Trophoblast cell (in vitro differentiated cells and primary cell): ENCODE results near the gene DNAH7.

Experiments
- DNase-seq, 2 donors: peaks; one replicate each; pipeline ENCODE4 v3.0.0-alpha.2; 2016
- H2AFZ ChIP-seq: 2 replicates; pipeline ENCODE4 v1.6.1; 2013; ENCODE audit warnings: low read length, moderate library complexity, mild to moderate bottlenecking; ENCODE audit not compliant: insufficient read depth, poor library complexity
- H2AK5ac ChIP-seq: 2 replicates; pipeline ENCODE4 v1.6.1; 2013; ENCODE audit warnings: mild to moderate bottlenecking, low read length
- H2BK120ac ChIP-seq: 2 replicates; pipeline ENCODE4 v1.6.1; 2013; ENCODE audit warnings: low read length, mild to moderate bottlenecking, moderate library complexity; ENCODE audit not compliant: insufficient read depth, poor library complexity
- H2BK12ac ChIP-seq: 2 replicates; pipeline ENCODE4 v1.6.1; 2013; ENCODE audit warnings: mild to moderate bottlenecking, low read length, moderate library complexity
- H2BK5ac ChIP-seq: 2 replicates; pipeline ENCODE4 v1.6.1; 2013; ENCODE audit warnings: low read length, low read depth, moderate library complexity, mild to moderate bottlenecking; ENCODE audit not compliant: poor library complexity
- H3K14ac ChIP-seq: 2 replicates; pipeline ENCODE4 v1.6.1; 2013; ENCODE audit warnings: mild to moderate bottlenecking, low read length
- H3K18ac ChIP-seq: 2 replicates; pipeline ENCODE4 v1.6.1; 2013; ENCODE audit warnings: mild to moderate bottlenecking, low read length
- H3K23ac ChIP-seq: 2 replicates; pipeline ENCODE4 v1.6.1; 2013; ENCODE audit warnings: low read length
- H3K27ac ChIP-seq: 2 replicates; pipeline ENCODE4 v1.5.1; 2013; ENCODE audit warnings: low read depth, mild to moderate bottlenecking, inconsistent platforms, low read length, moderate library complexity
- H3K27me3 ChIP-seq: 2 replicates; pipeline ENCODE4 v1.6.1; 2013; ENCODE audit warnings: inconsistent platforms, mild to moderate bottlenecking, low read length, moderate library complexity; ENCODE audit not compliant: insufficient read depth
- H3K36me3 ChIP-seq, 2 experiments: 1 replicate in 1 of 2; 2 replicates in 1 of 2; pipeline ENCODE4 v1.6.1; 2013; ENCODE audit warnings: low read length in 2 of 2, mild to moderate bottlenecking in 2 of 2, moderate library complexity in 1 of 2; ENCODE audit not compliant: insufficient read depth in 2 of 2, control insufficient read depth in 1 of 2
- H3K4ac ChIP-seq: 2 replicates; pipeline ENCODE4 v1.6.1; 2013; ENCODE audit warnings: low read depth, mild to moderate bottlenecking, low read length, moderate library complexity
- H3K4me1 ChIP-seq, 2 experiments: 1 replicate in 1 of 2; 2 replicates in 1 of 2; pipeline ENCODE4 v1.6.1; 2013; ENCODE audit warnings: low read length in 2 of 2, mild to moderate bottlenecking in 2 of 2, moderate library complexity in 1 of 2; ENCODE audit not compliant: insufficient read depth in 2 of 2, control insufficient read depth in 1 of 2
- H3K4me2 ChIP-seq: 2 replicates; pipeline ENCODE4 v1.6.1; 2013; ENCODE audit warnings: inconsistent platforms, mild to moderate bottlenecking, low read length, moderate library complexity
- H3K4me3 ChIP-seq: 2 replicates; pipeline ENCODE4 v1.5.1; 2013; ENCODE audit warnings: mild to moderate bottlenecking, low read depth, low read length, inconsistent platforms
- H3K79me1 ChIP-seq: one replicate; pipeline ENCODE4 v1.6.1; 2013; ENCODE audit warnings: low read length
- H3K79me2 ChIP-seq: 2 replicates; pipeline ENCODE4 v1.6.1; 2013; ENCODE audit warnings: low read length, mild to moderate bottlenecking; ENCODE audit not compliant: control insufficient read depth, insufficient read depth, poor library complexity
- H3K9ac ChIP-seq: 2 replicates; pipeline ENCODE4 v1.6.1; 2013; ENCODE audit warnings: mild to moderate bottlenecking, low read length
- H3K9me3 ChIP-seq: 2 replicates; pipeline ENCODE4 v1.6.1; 2013; ENCODE audit warnings: low read depth, mild to moderate bottlenecking, control low read depth, inconsistent platforms, low read length; ENCODE audit not compliant: insufficient read depth
- H4K12ac ChIP-seq: 2 replicates; pipeline ENCODE4 v1.6.1; 2013; ENCODE audit warnings: low read depth, mild to moderate bottlenecking, low read length, moderate library complexity
- H4K8ac ChIP-seq: 2 replicates; pipeline ENCODE4 v1.6.1; 2013; ENCODE audit warnings: low read depth, mild to moderate bottlenecking, low read length, moderate library complexity
- H4K91ac ChIP-seq: one replicate; pipeline ENCODE4 v1.6.1; 2013; ENCODE audit warnings: low read depth, mild to moderate bottlenecking, low read length, moderate library complexity
- WGBS: extraction: QIAGEN DNeasy Blood & Tissue Kit; methylation state at CpG from one replicate; pipeline ENCODE4 v1.1.7; 2013; ENCODE audit warnings: missing lambda C conversion rate; ENCODE audit not compliant: insufficient read length, insufficient coverage; ENCODE audit errors: extremely low coverage; 5-methylcytosine and 5-hydroxymethylcytosine counted together

DNAH7 gene

GRCh38 chr2:195732574-195732973, 336.1 kb downstream of the DNAH7 start:
- no peaks in the 10 kb centered on the region for H3K79me2 ChIP-seq
- no peak overlapping the region for H3K14ac ChIP-seq
- no peak for DNase-seq
- H4K12ac ChIP-seq = no peak overlapping the region
- H2BK12ac ChIP-seq = no peak overlapping the region
- no peak overlapping the region for H3K18ac ChIP-seq
- H2BK120ac ChIP-seq = no peak overlapping the region
- no peaks in the 10 kb centered on the region for H3K4me1 ChIP-seq
- no peak overlapping the region for H4K91ac ChIP-seq
- H3K9me3 ChIP-seq = no peaks in the 10 kb centered on the region
- H2BK5ac ChIP-seq = no peak overlapping the region
- H3K27me3 ChIP-seq = no peaks in the 10 kb centered on the region
- no peak overlapping the region for H3K4me2 ChIP-seq
- H3K27ac ChIP-seq = no peak overlapping the region
- no peak overlapping the region for H2AK5ac ChIP-seq
- H3K36me3 ChIP-seq = peaks cover 5 to 13% of the 10 kb centered on the region in 2 experiments
- no peak overlapping the region for H3K9ac ChIP-seq
- no peaks in the 10 kb centered on the region for H3K79me1 ChIP-seq
- H4K8ac ChIP-seq = no peak overlapping the region
- H3K23ac ChIP-seq = no peak overlapping the region
- no peak overlapping the region for H2AFZ ChIP-seq
- no peak overlapping the region for H3K4me3 ChIP-seq
- no peak overlapping the region for H3K4ac ChIP-seq
- no CpG with 5 or more reads among the region's 1 CpG for WGBS

GRCh38 chr2:195730912-195731311, 337.7 kb downstream of the DNAH7 start:
- H3K79me1 ChIP-seq = no peaks in the 10 kb centered on the region
- H2AK5ac ChIP-seq = no peak overlapping the region
- H2BK5ac ChIP-seq = no peak overlapping the region
- no peak overlapping the region for H3K9ac ChIP-seq
- H4K91ac ChIP-seq = no peak overlapping the region
- no peak overlapping the region for H2BK120ac ChIP-seq
- H2AFZ ChIP-seq = no peak overlapping the region
- no peak overlapping the region for H3K18ac ChIP-seq
- no peak overlapping the region for H3K4me2 ChIP-seq
- no peak overlapping the region for H4K12ac ChIP-seq
- H3K4me3 ChIP-seq = no peak overlapping the region
- H3K27ac ChIP-seq = no peak overlapping the region
- no peak overlapping the region for H3K23ac ChIP-seq
- H3K27me3 ChIP-seq = no peaks in the 10 kb centered on the region
- no CpG with 5 or more reads among the region's 3 CpGs for WGBS
- peaks cover 5 to 13% of the 10 kb centered on the region in 2 experiments for H3K36me3 ChIP-seq
- H4K8ac ChIP-seq = no peak overlapping the region
- no peaks in the 10 kb centered on the region for H3K9me3 ChIP-seq
- H3K79me2 ChIP-seq = no peaks in the 10 kb centered on the region
- no peak overlapping the region for H2BK12ac ChIP-seq
- no peak for DNase-seq
- no peak overlapping the region for H3K14ac ChIP-seq
- no peak overlapping the region for H3K4ac ChIP-seq
- no peaks in the 10 kb centered on the region for H3K4me1 ChIP-seq

GRCh38 chr2:195727106-195727505, 341.5 kb downstream of the DNAH7 start:
- Histone ChIP-seq H4K12ac (no peak overlapping the region), H3K23ac (no peak overlapping the region), H3K27me3 (no peaks in the 10 kb centered on the region), H2AFZ (no peak overlapping the region), H4K8ac (no peak overlapping the region), H3K36me3 (peaks cover 2 to 13% of the 10 kb centered on the region in 2 experiments), H3K18ac (no peak overlapping the region), H3K79me2 (no peaks in the 10 kb centered on the region), H3K14ac (no peak overlapping the region), H2BK120ac (no peak overlapping the region), H3K9ac (no peak overlapping the region), H3K4ac (no peak overlapping the region), H3K9me3 (no peaks in the 10 kb centered on the region), H4K91ac (no peak overlapping the region), H2BK12ac (no peak overlapping the region), H3K4me3 (no peak overlapping the region), H3K79me1 (no peaks in the 10 kb centered on the region), H3K27ac (no peak overlapping the region), H3K4me2 (no peak overlapping the region), H2AK5ac (no peak overlapping the region), H3K4me1 (no peaks in the 10 kb centered on the region), H2BK5ac (no peak overlapping the region)
- no CpG with 5 or more reads among the region's 4 CpGs for WGBS
- DNase-seq = no peak

- WGBS = no CpG with 5 or more reads among the region's 1 CpG
- no peak overlapping the region for H4K91ac ChIP-seq
- no peak overlapping the region for H3K9ac ChIP-seq
- no peak overlapping the region for H2BK12ac ChIP-seq
- H3K27me3 ChIP-seq = no peaks in the 10 kb centered on the region
- no peak overlapping the region for H2AFZ ChIP-seq
- H3K23ac ChIP-seq = no peak overlapping the region
- no peak overlapping the region for H3K4me2 ChIP-seq
- no peaks in the 10 kb centered on the region for H3K79me1 ChIP-seq
- H3K4ac ChIP-seq = no peak overlapping the region
- H2BK5ac ChIP-seq = no peak overlapping the region
- H2AK5ac ChIP-seq = no peak overlapping the region
- H3K4me3 ChIP-seq = no peak overlapping the region
- H3K9me3 ChIP-seq = no peaks in the 10 kb centered on the region
- no peaks in the 10 kb centered on the region for H3K79me2 ChIP-seq
- no peak overlapping the region for H3K14ac ChIP-seq
- H3K36me3 ChIP-seq = peaks cover 8% of the 10 kb centered on the region in 2 experiments
- no peak overlapping the region for H4K12ac ChIP-seq
- H3K4me1 ChIP-seq = no peaks in the 10 kb centered on the region
- no peak overlapping the region for H2BK120ac ChIP-seq
- H3K27ac ChIP-seq = no peak overlapping the region
- DNase-seq = no peak
- H3K18ac ChIP-seq = no peak overlapping the region
- no peak overlapping the region for H4K8ac ChIP-seq
These were observed 346.6 kb downstream of the DNAH7 start for GRCh38 chr2:195722075-195722474.
